ENCODE results near the gene CTSD. TPM values are rescaled to one million over a fixed set of nuclear protein-coding genes. Genes with fewer than 3 reads are reported as not detected.

CTSD gene
- total RNA-seq, 2 donors from 2014 or later = 427 to 1,049 TPM

DNA sequence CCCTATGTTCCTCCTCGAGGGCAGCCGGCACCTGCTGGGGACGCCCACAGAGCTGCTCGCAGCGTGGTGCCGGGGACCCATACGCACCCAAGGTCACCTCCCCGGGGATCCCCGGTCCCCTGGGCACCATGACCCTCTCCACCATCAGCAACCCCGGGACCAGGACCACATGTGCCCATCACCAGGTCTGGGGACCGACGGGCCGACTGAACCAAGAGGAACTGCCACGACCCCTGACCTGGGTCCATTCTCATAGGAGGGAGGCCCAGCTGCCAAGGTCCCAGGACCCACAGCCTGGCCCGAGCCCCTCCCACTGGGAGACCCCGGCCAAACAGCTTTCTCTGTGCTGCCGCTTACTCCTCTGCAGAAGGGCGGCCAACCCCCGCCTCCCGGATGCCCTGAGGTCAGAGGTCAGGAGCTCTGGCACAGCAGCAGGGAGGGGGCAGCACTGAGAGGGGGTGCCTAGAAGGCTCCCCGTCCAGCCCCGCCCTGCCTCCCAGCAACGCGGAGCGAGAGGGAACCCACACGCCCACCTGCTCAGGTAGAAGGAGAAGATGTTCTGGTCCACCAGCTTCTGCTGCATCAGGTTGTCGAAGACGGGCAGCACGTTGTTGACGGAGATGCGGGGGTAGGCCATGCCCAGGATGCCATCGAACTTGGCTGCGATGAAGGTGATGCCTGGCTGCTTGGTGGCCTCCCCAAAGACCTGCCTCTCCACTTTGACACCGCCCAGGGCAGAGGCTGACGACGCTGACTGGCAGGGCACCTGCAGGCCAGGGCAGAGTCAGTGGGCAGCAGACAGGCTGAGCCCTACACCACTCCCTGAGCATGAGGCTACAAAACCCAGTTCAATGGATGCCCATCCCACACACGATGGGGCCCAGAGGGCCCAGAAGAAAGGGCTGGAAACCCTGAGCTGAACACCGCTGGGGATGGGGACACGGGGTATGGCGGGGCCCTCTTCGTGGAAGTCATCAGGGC, 6.6 kb downstream of the CTSD start:
- no peak overlapping the region for H3K27ac ChIP-seq

DNA sequence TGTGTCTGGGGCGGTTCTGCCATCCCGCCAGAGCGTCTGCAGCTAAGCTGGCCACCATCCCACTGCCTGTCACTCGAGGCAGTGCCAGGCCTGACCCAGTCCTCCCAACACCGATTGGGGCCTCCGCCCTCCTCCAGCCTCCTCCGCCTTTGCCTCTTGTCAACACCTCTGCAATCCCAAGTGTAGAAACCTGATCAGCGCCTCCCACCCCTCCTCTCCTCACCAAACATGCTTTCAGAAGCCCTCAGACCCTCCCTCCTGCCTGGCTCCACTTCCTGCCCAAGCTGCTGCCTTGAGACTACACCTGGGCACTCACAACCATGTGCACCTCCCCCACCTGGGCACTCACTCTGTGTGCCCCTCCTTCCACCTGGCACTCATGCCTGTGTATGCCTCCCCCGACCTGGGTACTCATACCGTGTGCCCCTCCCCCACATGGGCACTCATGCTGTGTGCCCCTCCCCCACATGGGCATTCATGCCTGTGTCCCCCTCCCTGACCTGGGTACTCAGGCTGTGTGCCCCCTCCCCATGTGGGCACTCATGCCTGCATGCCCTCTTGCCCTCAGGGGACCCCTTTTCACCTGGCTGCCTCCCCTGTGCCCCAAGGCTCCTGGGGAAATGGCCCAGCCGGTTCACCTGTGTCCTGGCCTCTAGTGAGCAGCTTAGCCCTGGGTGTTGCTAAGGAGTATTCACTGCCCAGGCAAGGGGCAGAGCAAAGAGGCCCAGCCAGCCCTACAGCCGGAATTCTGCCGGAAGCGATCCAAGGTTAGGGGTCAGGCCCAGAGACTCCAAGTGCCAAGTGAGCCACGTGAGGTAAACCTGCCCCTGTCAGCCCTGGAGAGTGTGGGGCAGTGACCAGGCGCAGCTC, 7.8 kb downstream of the CTSD start:
- Histone ChIP-seq H3K4me1 (ENCODE audit: control insufficient read depth in 1 of 2, low read depth in 2 of 2) (peaks cover 32 to 56% of the 10 kb centered on the region in 2 donors), H3K27me3 (replicated peaks; ENCODE audit: insufficient read depth) (no peaks in the 10 kb centered on the region), H3K36me3 (peaks cover 61% of the 10 kb centered on the region), H3K4me3 (no peak overlapping the region), H3K27ac (peak overlapping the region in 1 of 2 donors; percentile 21), H3K9me3 (no peaks in the 10 kb centered on the region)
- TF ChIP-seq, protein P1, sequence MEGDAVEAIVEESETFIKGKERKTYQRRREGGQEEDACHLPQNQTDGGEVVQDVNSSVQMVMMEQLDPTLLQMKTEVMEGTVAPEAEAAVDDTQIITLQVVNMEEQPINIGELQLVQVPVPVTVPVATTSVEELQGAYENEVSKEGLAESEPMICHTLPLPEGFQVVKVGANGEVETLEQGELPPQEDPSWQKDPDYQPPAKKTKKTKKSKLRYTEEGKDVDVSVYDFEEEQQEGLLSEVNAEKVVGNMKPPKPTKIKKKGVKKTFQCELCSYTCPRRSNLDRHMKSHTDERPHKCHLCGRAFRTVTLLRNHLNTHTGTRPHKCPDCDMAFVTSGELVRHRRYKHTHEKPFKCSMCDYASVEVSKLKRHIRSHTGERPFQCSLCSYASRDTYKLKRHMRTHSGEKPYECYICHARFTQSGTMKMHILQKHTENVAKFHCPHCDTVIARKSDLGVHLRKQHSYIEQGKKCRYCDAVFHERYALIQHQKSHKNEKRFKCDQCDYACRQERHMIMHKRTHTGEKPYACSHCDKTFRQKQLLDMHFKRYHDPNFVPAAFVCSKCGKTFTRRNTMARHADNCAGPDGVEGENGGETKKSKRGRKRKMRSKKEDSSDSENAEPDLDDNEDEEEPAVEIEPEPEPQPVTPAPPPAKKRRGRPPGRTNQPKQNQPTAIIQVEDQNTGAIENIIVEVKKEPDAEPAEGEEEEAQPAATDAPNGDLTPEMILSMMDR (IDR thresholded peaks at IDR 0.05) = no peak
- DNase-seq (ENCODE audit: low spot score) (no peak), ATAC-seq (ENCODE audit: insufficient number of reproducible peaks, low FRiP score, low read depth) (no peak)

More for the DNA sequence above, 6.6 kb downstream of the CTSD start:
- ATAC-seq (ENCODE audit: insufficient number of reproducible peaks, low FRiP score, low read depth) (no peak), DNase-seq (ENCODE audit: low spot score) (no peak)
- Histone ChIP-seq H3K4me1 (ENCODE audit: control insufficient read depth in 1 of 2, low read depth in 2 of 2) (peaks cover 31 to 56% of the 10 kb centered on the region in 2 donors), H3K9me3 (no peaks in the 10 kb centered on the region), H3K36me3 (peaks cover 61% of the 10 kb centered on the region), H3K4me3 (no peak overlapping the region), H3K27me3 (replicated peaks; ENCODE audit: insufficient read depth) (no peaks in the 10 kb centered on the region)
- TF ChIP-seq, protein P1 (IDR thresholded peaks at IDR 0.05) = no peak

DNA sequence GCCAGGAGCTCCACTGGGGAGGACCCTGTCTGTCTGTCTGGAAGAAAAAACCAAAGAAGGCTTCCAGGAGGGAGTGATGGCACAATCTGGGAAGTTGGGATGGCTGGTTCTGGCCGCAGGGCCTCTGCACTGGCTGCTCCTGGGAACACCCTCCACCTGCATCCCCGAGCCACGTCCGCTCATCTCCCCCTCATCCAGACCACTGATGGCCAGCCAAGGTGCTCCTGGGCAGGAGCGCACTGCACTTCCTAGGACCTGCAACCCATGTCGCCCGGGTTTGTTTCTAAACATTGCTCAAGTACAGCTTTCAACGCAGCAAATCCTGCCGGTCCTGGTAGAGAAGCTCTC, 8.4 kb downstream of the CTSD start:
- H3K36me3 ChIP-seq = peaks cover 61% of the 10 kb centered on the region

DNA sequence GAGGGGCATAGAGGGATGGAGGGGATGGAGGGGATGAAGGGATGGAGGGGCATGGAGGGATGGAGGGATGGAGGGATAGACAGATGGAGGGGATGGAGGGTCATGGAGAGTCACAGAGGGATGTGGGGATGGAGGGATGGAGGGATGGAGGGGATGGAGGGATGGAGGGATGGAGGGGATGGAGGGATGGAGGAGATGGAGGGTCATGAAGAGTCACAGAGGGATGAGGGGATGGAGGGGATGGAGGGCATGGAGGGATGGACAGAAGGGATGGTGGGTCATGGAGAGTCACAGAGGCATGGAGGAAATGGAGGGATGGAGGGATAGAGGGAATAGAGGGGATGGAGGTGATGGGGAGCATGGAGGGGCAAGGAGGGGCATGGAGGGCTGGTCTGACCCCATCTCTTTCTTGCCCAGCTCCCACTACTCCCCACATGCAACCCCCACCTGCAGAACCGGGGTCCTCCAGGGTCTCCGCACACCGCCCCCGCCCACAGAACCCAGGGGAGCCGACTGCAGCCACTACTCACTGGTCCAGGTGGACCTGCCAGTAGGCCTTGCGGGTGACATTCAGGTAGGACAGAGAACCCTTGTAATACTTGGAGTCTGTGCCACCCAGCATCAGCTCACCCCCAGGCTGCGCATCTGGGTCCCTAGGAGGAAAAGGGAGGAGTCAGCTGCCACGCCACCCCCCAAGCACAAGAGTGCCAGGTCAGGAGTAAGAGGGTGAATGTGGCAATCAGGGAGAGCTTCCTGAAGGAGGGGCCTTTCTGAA, 9.2 kb downstream of the CTSD start:
- Histone ChIP-seq H3K4me1 (ENCODE audit: control insufficient read depth in 1 of 2, low read depth in 2 of 2) (peaks cover 29 to 56% of the 10 kb centered on the region in 2 donors), H3K4me3 (no peak overlapping the region), H3K27ac (peak overlapping the region in 1 of 2 donors; percentile 5), H3K9me3 (no peaks in the 10 kb centered on the region), H3K27me3 (replicated peaks; ENCODE audit: insufficient read depth) (no peaks in the 10 kb centered on the region), H3K36me3 (peaks cover 59% of the 10 kb centered on the region)
- DNase-seq (ENCODE audit: low spot score) (no peak), ATAC-seq (ENCODE audit: insufficient number of reproducible peaks, low FRiP score, low read depth) (no peak)
- TF ChIP-seq, protein P1 (IDR thresholded peaks at IDR 0.05) = no peak

More for the DNA sequence above, 8.4 kb downstream of the CTSD start:
- Histone ChIP-seq H3K9me3 (no peaks in the 10 kb centered on the region), H3K27ac (peak overlapping the region in 1 of 2 donors; percentile 5), H3K4me3 (no peak overlapping the region), H3K27me3 (replicated peaks; ENCODE audit: insufficient read depth) (no peaks in the 10 kb centered on the region), H3K4me1 (ENCODE audit: control insufficient read depth in 1 of 2, low read depth in 2 of 2) (peaks cover 33 to 56% of the 10 kb centered on the region in 2 donors)
- DNase-seq (ENCODE audit: low spot score) (no peak), ATAC-seq (ENCODE audit: insufficient number of reproducible peaks, low FRiP score, low read depth) (no peak)
- TF ChIP-seq, protein P1 (IDR thresholded peaks at IDR 0.05) = no peak
